Measurements from ENCODE around the gene SSTR5. TPM values are rescaled to one million over a fixed set of nuclear protein-coding genes. Genes with fewer than 3 reads are reported as not detected.
"Not testable (repeated sequence)": the region's sequence is repeated elsewhere in the genome, so short reads cannot be mapped to it uniquely, and the experiment has no call there.

Gene SSTR5
- 0.16 TPM for total RNA-seq

DNA sequence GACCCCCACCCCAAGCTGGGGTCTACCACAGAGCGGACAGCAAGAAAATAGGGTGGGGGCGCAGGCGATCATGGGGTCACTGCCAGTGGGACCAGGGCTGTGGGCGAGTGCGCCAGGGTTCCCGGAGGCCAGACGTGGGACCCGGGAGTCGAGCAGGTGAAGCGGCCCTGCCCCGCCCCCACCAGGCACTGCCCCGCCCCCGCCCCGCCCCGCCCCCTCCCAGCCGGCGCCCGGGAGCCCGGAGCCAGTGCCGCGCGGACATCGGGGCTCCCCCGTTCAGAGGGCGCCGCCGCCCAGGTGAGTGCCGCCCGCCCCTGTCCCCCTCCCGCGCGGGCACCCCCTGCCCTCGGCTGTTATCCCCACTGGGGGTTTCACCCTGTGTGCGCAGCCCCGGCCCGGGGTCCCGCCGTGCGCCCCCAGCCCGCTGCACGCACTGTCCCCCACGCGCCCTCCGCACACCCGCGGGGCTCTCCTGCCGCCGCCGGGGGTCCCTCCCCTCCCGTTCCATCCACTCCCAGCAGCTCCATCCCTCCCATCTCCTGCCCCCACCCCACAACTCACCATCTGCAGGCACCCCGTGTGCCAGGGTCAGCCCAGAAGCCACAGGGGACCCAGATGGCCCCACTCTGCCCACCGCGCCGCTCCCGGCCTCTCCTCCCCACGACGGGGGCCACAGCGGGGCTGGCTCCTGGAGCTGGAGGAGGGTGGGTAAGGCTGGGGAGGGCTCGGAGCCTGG is at the start of gene SSTR5:
SSTR5 (plus strand) TSS at position 222 of the 736 bp plus-strand sequence. CDS start 6,122 bp downstream, outside the sequence.
- no peak for DNase-seq

DNA sequence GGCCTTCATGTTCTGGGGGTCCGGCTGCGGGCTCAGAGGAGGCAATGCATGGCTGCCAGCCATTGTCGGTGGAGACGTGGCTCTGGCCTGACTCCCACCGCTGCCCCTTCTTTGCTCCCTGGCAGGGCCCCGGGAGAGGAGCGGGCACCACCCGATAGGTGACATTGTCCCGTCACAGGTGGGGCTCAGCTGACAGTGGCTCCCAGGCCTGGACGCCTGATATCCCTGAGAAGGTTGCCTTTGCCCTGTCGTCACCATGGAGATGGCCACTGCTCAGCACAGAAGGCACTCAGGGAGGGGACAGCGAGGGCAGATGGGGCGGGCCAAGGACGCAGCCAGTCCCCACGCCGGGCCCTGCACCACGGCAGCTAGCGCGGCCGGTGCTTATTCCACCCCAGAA is 48.4 kb upstream of the SSTR5 start:
- DNase-seq, result no peak

DNA sequence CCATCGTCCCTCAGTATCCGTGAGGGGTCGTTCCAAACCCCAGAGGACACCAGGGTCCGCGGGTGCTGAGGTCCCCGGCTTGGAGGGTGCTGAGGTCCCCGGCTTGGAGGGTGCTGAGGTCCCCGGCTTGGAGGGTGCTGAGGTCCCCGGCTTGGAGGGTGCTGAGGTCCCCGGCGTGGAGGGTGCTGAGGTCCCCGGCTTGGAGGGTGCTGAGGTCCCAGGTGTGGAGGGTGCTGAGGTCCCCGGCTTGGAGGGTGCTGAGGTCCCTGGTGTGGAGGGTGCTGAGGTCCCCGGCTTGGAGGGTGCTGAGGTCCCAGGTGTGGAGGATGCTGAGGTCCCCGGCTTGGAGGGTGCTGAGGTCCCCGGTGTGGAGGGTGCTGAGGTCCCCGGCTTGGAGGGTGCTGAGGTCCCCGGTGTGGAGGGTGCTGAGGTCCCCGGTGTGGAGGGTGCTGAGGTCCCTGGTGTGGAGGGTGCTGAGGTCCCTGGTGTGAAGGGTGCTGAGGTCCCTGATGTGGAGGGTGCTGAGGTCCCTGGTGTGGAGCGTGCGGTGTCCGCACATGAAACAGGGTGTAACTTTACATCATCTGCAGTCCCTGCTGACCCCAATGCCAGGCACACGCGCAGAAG is 47.3 kb upstream of the SSTR5 start:
- not testable (repeated sequence) for DNase-seq

DNA sequence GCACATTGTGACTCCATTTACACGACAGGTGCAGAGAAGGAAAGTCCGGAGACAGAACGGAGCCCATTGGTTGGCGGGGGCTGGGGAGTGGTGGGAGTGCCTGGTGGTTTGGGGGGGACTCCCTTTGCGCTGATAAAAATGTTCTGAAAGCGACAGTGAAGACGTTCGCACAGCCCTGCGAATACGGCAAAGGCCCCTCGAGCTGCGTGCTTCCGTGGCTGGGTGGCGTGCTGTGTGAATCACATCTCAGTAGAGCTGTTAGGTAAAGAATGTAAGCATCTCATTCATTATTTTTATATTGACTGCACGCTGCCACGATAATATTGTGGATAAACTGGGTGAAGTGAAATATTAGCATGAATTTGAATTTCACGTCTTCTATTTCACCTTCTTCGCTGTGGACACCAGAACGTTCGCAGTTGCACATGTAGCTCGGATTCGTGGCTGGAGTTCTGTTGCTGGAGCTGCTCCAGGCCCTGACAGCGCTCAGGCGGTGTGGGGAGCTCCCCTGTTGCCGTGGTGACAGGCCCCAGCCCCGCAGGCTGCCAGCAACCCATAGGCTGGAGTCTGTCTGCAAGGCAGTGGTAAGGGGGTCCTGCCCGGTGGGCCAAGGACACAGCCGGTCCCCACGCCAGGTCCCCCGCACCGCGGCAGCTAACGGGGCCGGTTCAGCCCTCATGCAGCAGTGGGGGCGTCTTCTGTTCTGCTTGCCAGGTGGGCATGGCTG is 46.3 kb upstream of the SSTR5 start:
- DNase-seq, result peak; percentile 81

DNA sequence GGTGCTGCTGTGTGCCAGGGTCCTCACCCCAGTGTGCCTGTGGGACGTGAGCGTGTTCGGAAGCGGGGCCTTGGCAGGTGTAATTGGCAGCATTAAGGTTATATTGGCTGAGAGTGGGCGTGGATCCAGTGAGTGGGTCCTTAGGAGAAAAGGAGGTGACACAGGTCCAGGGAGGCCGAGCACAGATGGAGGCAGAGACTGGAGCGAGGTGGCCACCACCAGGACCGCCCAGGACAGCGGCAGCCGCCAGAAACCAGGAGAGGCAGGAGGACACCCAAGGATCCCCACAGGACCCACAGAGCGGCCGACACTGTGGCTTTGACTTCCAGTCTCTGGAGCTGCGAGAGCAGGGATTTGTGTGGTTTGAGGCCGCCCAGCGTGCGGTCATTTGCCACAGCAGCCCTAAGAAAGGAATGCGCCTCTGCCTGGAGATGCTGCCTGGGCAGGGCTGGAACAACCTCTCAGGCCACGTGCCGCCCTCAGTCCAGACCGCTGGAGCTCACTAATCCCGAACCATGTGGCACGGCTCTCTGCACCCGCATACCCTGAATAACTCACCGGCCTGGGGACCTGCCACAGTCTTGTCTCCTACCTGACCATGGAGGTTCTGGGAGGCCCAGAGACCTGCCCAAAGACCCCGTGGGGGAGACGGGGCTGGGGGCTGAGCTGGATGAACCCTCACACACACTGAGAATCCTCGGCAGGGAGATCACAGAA is 45.6 kb upstream of the SSTR5 start:
- peak; percentile 62 for DNase-seq

DNA sequence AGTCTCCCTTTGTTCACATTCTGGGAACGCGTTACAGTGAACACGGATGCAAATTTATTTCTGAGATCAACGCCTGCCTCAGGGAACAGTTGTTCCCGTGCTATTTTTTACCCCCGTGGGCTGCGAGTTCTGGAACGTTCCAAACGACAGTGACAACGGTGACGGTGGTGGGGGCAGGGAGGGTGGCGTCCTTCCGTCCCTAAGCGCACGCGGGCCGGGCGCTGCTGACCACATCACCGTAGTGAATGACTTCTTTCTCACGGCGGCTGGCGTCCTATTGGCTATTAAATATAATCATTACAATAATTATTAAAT is 45.1 kb upstream of the SSTR5 start:
- peak; percentile 62 for DNase-seq

DNA sequence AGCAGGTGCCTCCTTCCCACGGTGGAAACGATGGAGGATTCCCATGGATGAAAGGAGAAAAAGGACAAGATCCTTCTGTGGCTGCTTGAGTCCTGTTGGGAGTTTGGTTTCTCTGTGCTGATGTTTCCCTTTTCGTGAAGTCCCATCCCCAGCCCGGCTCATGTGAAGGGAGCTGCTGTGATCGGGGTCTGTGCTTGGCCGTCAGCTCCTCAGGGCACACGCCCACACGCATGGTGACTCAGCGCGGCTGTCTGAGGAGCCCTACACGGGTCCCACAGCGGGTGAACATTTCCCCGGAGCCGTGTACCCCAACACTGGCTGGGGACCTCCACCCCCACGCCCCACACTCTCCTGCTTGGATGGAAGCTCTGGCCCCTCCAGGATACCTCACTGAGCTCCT is 44.5 kb upstream of the SSTR5 start:
- no peak for DNase-seq

DNA sequence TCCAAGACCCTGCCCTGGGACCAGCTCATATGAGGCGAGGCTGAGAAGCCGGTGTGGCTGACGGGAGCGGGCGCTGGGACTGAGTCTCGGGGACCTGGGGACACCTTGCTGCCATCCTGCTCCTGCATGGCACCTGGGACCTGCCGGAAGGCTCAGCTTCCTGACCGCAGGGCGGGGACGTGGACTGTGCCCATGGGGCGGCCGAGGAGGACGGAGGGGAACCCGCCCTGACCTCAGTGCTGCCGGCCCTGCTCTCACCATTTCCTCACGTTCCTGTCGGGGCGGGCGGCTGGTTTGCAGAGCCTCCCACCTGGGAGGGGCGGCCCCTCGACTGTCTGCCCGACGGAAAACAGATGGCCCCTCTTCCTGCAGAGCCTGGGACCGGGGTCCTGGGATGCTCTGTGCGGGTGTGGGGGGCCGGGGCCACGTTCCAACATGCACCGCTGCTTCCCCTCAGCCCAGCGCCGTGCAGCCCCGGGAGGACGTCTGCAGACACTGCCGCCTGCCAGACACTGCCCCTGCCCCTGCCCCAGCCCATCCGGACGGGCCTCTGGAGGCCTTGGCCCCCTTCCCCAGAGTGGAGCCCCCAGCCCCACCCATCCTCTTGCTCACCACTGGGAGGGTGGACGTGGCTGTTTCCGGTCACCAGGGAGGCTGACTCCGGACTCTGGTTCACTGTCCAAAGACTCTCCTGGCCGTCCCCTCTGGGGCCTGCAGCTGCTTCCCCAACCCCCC is 43.9 kb upstream of the SSTR5 start:
- no peak for DNase-seq

DNA sequence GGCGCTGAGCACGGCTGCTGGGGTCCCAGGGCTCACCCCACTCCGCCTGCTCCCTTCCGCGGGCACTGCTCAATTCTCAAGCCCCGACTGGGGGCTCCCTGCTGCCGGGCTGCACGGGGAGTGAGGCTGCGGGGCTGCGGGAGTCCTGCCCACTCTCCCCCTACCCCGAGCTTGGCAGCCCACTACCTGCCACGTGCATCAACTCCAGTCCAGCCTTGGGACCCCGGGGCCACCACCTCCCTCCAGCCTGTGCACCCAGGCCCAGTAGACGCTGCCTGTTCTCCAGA is 43.3 kb upstream of the SSTR5 start:
- DNase-seq, result no peak

DNA sequence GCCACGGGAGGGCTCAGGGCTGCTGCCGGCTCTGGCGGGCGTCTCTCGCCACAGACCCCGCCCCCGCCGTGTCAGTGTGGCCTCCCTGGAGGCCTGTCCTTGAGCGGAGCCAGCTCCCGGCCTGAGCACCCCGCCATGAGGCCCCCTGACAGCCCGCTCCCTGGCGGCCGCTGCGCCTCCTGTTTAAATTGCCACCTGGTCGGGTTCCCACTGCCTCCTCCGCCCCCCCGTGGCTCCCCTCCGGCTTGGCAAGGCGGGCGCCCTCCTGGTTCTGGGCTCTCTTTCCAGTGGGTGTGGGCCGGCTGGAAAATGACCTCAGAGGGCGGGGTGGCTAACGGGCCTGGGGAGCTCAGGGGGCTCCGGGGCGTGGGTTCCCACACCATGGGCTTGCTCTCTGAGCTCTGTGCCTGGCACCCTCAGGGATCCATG is 42.1 kb upstream of the SSTR5 start:
- no peak for DNase-seq

DNA sequence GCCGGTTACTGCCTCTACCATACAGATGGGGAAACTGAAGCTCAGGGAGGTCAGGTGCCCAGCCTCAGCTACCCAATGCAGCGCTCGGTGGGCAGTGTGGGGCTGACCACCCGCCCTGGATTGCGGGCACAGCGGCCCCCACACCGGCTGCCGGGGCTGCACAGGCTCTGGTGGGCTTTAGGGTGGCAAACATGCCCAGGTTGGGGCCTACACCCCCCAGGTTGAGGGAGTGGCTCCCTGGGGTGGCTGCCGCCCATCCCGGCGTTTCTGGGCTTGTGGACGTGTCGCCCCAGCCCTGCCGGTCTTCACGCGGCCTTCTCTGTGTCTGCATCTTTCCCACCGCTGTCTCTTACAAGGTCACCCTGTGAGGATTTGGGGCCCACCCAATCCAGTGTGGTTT is 40.9 kb upstream of the SSTR5 start:
- DNase-seq, result no peak

DNA sequence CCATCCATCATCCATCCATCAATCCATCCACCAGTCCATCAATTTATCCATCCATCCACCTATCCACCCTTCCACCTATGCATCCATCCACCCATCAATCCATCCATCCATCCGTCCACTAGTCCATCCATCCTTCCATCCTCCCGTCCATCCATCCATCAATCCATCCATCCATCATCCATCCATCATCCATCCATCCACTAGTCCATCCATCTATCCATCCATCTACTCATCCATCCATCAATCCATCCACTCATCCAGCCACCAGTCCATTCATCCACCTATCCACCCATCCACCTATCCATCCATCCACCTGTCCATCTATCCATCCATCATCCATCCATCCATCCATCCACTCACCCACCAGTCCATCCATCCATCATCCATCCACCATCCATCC is 39.9 kb upstream of the SSTR5 start:
- DNase-seq, result no peak

DNA sequence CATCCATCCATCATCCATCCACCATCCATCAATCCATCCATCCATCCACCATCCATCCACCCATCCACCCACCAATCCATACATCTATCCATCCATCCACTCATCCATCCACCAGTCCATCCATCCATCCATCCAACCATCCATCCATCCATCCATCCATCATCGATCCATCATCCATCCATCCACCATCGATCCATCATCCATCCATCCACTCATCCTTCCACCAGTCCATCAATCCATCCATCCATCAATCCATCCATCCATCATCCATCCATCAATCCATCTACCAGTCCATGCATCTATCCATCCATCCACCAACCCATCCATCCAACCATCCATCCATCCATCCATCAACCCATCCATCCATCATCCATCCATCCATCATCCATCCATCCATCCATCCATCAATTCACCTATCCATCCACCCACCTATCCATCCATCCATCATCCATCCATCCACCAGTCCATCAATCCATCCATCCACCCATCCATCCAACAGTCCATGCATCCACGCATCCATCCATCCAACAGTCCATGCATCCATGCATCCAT is 39.3 kb upstream of the SSTR5 start:
- DNase-seq, result no peak

DNA sequence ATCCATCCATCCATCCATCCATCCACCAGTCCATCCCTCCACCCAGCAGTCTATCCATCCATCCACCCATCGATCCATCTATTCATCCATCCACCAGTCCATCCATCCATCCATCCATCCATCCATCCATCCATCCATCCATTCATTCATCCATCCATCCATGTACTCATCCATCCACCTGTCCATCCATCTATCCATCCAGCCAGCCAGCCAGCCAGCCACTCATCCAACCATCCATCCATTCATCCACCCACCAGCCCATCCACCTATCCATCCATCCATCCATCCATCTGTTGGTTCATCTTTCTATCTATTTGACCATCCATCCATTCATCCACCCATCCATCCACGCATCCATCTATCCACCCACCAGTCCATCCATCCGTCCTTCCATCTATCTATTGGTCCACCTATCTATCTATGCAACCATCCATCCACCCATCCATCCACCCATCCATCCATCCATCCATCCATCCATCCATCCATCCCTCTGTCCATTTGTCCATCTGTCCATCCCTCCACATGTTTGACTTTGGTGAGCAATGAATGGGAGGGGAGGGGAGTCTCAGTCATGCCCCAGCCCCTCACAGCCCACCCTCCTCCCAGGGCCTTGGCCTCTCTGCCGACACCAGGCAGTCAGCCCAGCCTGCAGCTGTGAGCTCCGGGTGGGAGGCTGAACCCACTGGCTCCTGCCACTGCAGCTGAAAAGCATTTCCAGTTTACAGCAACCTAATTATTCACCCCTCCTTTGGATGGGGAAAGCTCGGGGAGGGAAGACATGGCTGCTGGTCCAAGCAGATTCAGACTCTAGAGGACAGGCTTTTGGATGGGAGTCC is 38.1 kb upstream of the SSTR5 start:
- peak; percentile 66 for DNase-seq

DNA sequence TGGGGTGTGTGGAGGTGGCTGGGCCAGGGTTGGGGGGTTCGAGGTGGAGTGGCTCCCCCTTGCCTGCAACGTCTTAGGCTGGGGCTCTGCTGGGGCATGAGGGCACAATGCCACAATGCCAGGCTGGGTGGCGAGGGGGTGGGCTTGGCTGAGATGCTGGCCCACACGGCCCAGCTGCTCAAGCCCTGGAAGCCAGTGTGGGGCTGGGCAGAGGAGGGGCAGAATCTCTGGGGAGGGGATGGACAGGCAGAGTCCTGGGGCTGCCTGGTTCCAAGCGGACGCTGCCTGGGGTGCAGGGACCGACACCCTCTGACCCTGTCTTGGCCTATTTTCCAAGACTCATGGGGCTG is 37.5 kb upstream of the SSTR5 start:
- peak; percentile 66 for DNase-seq

DNA sequence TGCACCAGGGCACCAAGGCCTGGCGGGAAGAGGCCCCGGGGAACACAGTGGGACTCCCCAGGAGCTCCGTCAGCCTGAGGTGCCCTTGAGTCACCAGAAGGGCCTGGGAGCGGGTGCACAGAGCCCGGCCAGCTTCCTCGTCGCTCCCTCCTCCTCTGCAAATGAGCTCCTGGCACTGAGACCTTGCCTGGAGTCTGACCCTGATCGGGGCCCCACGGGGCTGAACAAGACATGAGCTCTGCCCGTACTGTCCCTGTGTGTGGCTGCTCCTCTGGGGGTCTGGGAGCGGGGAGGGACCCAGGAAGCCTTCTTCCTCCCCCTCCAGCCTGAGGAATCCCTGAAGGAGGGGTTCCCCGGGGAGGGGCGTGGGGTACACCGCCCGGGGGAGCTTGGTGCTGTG is 36.4 kb upstream of the SSTR5 start:
- DNase-seq, result no peak

DNA sequence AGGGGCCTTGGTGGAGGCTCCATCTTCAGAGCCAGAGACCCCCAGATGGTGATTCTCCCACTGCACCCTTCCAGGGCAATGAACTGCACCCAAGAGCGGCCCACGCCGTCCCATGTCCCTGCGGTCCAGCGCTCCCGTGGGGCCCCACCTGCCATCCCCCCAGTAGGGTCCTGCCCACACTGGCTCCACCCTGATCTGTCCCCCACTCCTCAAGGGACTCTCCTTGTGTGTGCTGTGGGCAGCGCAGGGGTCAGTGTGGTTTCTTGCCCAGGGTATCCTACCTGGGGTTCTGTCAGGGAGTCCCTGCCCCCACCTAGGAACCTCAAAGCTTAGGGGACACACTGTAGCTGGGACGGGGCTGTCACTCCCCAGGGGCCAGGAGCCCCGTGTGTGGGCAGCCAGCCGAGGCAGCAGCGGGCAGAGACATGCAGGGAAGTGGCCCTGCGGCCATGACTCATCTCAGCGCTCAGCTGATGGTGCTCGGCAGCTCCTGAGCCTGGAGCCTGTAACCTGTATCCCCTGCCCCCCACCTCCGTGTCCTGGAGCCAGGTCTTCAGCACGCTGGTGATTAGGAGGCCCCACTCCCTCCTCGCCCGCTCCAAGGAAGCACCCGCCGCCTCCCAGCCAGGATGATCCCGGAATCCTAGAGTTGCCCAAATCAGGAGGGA is 35.7 kb upstream of the SSTR5 start:
- no peak for DNase-seq

DNA sequence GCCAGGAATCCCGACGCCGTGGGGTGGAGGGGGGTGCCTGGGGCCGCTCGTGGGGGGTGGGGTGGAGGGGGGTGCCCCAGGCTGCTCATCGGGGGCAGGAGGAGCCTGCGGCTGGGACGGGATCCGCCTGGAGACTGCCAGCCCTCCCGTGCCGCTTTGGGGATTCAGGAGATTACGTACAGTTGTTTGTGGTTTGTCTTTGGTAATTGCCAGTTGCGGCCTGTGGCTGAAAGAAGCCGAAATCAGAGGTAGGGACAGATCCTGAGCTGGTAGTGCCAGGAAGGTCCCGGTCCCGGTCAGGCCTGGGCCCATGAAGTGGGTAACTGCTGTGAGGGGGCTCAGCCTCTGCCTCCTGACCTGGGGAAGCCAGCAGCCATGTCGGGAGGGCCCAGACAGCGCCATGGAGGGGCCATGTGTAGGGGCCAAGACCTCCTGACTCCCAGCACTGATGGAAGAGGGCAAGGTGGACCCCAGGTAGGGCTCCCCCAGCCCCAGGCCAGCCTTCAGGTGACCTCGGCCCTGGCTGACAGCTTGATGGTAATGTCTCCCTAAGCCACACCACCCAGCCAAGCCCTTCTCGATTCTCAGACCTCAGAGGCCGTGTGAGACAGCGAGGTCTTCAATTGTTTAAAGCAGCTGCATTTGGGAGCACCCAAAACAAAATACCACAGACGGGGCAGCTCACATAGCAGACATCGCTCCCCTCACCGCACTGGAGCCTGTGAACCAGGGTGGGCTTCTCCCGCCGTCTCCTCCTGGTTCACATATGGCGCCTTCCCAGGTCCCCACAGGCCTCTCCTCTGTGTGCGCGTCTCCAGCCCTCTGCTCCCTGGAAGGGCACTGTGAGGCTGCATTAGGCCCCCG is 34.9 kb upstream of the SSTR5 start:
- no peak for DNase-seq

DNA sequence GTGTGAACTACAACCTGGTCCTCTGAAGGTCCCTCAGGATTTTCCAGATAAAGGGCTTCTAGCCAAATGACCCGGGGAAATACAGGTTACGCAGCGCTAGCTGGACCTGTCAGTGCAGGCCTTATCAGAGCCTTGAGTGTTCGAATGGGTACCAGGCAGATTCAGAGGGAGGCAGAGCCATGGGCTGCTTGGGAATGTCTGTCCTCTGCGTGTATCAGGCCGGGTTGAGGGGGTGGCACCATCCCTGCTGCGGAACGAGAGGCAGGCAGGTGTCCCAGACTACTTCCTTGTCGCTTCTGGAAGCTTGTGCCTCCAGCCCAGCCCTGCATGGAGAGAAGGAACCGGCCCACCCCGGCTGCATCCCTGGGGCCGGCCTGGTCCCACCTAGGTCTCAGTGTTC is 33.6 kb upstream of the SSTR5 start:
- no peak for DNase-seq

DNA sequence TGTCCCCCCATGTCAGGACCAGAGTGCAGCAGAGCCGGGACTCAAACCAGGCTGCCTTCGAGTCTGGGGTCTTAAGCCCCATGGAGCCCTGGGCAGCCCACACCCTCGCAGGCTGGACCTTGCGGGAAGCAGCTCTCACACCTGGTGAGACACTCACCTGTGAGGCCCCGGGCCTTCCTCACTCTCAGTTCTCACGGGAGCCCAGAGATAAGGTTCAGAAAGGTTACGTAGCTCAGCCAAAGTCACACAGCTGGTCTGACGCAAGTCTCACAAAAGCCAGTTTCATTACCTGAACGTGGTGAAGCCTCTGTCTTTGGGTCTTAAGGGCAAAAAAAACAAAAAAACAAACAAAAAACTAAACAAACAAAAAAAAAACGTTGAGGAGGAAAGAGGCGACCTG is 32.8 kb upstream of the SSTR5 start:
- no peak for DNase-seq

All from occipital lobe (tissue), 2 donors.